Hematopoietic multipotent progenitor cell treated with erythropoietin and hydrocortisone succinate and interleukin-3 and kit ligand, for 15 days (in vitro differentiated cells): ENCODE data around the gene CFAP74.

Experiments
- DNase-seq: peaks from one replicate; pipeline ENCODE4 v3.0.0-alpha.2; 2015; ENCODE audit warnings: low spot score

The CFAP74 gene

GRCh38 chr1:2003541-2004131 lies at the start of gene CFAP74:
Gene CFAP74 (minus strand): TSS chr1:2003786. CDS start chr1:1990956, 12,830 bp downstream.
- DNase-seq = no peak

GRCh38 chr1:2053217-2053616 lies 49.6 kb upstream of the CFAP74 start:
- DNase-seq = no peak

GRCh38 chr1:2052756-2053155 lies 49.2 kb upstream of the CFAP74 start:
- no peak for DNase-seq

GRCh38 chr1:2052054-2052679 lies 48.6 kb upstream of the CFAP74 start:
- no peak for DNase-seq

- no peak for DNase-seq
Measured at GRCh38 chr1:2050793-2051682, 47.5 kb upstream of the CFAP74 start.

- DNase-seq = no peak
Measured at GRCh38 chr1:2050461-2050792, 46.8 kb upstream of the CFAP74 start.

- DNase-seq = no peak
Measured at GRCh38 chr1:2049718-2050431, 46.3 kb upstream of the CFAP74 start, which contains the start of gene PRKCZ. Gene PRKCZ (plus strand): TSS chr1:2050411. CDS start chr1:2050631, 220 bp downstream.

GRCh38 chr1:2049225-2049717 lies 45.7 kb upstream of the CFAP74 start:
- no peak for DNase-seq

- DNase-seq = no peak
Measured at GRCh38 chr1:2047749-2048729, 44.5 kb upstream of the CFAP74 start.

GRCh38 chr1:2046953-2047748 lies 43.6 kb upstream of the CFAP74 start:
- DNase-seq = no peak

- peak; percentile 27 for DNase-seq
Measured at GRCh38 chr1:2046174-2046917, 42.8 kb upstream of the CFAP74 start.

GRCh38 chr1:2045468-2046173 lies 42.0 kb upstream of the CFAP74 start:
- DNase-seq = no peak

GRCh38 chr1:2044510-2045319 lies 41.1 kb upstream of the CFAP74 start:
- DNase-seq = peak; percentile 27

- DNase-seq = no peak
Measured at GRCh38 chr1:2043886-2044285, 40.3 kb upstream of the CFAP74 start.

GRCh38 chr1:2042830-2043773 lies 39.5 kb upstream of the CFAP74 start:
- no peak for DNase-seq

- DNase-seq = no peak
Measured at GRCh38 chr1:2041887-2042286, 38.3 kb upstream of the CFAP74 start.

GRCh38 chr1:2041305-2041704 lies 37.7 kb upstream of the CFAP74 start:
- no peak for DNase-seq
